WERI-Rb-1 (cell line): ENCODE results near the gene OTUD3.

Source experiments
- DNase-seq: peaks from one replicate; pipeline ENCODE4 v3.0.0-alpha.2; 2020
- H3K27ac ChIP-seq: fragments of 250-450 bp; sonication (Bioruptor Pico); 2 replicates; pipeline ENCODE4 v1.5.1; 2020; ENCODE audit warnings: mild to moderate bottlenecking, moderate library complexity
- H3K27me3 ChIP-seq: fragments of 250-450 bp; sonication (Bioruptor Pico); 2 replicates; pipeline ENCODE4 v1.5.1; 2021; ENCODE audit warnings: mild to moderate bottlenecking, low read depth, moderate library complexity; ENCODE audit not compliant: insufficient read depth, severe bottlenecking
- H3K36me3 ChIP-seq: fragments of 250-450 bp; sonication (Bioruptor Pico); 2 replicates; pipeline ENCODE4 v1.5.1; 2020; ENCODE audit warnings: mild to moderate bottlenecking, moderate library complexity
- H3K4me3 ChIP-seq: 2 replicates; pipeline ENCODE4 v1.5.1; 2011; ENCODE audit warnings: low read depth, mild to moderate bottlenecking, control low read depth, low read length
- H3K9me3 ChIP-seq: fragments of 250-450 bp; sonication (Bioruptor Pico); 2 replicates; pipeline ENCODE4 v1.5.1; 2021; ENCODE audit warnings: mild to moderate bottlenecking, moderate library complexity; ENCODE audit not compliant: severe bottlenecking
- TF ChIP-seq, protein P1 (sequence below): IDR thresholded peaks from 2 replicates; pipeline ENCODE4 v1.5.1; 2011; ENCODE audit warnings: low read depth, mild to moderate bottlenecking, control low read depth, inconsistent platforms, low read length

The OTUD3 gene

DNA sequence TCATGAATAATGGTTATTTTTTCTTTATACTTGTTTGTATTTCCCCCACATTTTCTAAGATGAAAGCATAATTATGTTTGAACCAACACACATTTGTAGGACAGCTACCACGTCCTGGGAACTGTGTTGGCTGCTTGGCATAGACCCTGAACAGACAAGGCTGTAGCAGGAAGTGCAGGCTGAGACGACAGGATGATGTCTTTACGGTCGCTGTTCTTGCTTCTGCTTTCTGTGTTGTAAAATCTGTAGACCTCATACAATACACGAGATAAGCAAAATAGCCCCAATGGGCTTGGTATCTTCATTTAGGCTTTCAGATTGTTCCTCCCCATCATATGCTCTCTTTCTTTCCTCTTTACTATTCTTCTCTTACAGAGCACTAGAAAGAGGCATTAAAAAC lies 23.3 kb upstream of the OTUD3 start:
- no peaks in the 10 kb centered on the region for H3K36me3 ChIP-seq

DNA sequence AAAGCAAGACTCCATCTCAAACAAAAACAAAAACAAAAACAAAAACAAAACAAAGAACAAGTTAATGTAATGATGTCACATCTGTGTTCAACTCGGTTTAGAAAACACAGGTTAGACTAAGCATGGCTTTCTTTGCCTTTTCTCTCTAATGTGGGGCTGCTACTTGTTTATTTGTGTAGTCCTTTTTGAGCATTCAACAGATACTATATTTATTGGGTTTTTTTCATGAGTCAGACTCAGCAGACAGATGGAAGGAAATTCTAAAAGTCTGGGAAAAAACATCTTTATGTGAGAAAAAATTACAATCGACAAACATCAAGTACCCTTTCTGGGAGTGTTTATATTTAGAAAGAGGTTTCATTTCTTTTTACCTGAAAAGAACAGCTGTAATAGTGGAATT lies 22.3 kb upstream of the OTUD3 start:
- Histone ChIP-seq H3K9me3 (peaks cover 7% of the 10 kb centered on the region), H3K27ac (no peak overlapping the region), H3K27me3 (no peaks in the 10 kb centered on the region), H3K4me3 (no peak overlapping the region), H3K36me3 (no peaks in the 10 kb centered on the region)
- TF ChIP-seq, protein P1, sequence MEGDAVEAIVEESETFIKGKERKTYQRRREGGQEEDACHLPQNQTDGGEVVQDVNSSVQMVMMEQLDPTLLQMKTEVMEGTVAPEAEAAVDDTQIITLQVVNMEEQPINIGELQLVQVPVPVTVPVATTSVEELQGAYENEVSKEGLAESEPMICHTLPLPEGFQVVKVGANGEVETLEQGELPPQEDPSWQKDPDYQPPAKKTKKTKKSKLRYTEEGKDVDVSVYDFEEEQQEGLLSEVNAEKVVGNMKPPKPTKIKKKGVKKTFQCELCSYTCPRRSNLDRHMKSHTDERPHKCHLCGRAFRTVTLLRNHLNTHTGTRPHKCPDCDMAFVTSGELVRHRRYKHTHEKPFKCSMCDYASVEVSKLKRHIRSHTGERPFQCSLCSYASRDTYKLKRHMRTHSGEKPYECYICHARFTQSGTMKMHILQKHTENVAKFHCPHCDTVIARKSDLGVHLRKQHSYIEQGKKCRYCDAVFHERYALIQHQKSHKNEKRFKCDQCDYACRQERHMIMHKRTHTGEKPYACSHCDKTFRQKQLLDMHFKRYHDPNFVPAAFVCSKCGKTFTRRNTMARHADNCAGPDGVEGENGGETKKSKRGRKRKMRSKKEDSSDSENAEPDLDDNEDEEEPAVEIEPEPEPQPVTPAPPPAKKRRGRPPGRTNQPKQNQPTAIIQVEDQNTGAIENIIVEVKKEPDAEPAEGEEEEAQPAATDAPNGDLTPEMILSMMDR = no peak
- no peak for DNase-seq

More for the DNA sequence above, 23.3 kb upstream of the OTUD3 start:
- peaks cover 7% of the 10 kb centered on the region for H3K9me3 ChIP-seq
- no peak overlapping the region for H3K4me3 ChIP-seq
- no peak for DNase-seq
- H3K27ac ChIP-seq = no peak overlapping the region
- no peaks in the 10 kb centered on the region for H3K27me3 ChIP-seq
- TF ChIP-seq, protein P1 = no peak

DNA sequence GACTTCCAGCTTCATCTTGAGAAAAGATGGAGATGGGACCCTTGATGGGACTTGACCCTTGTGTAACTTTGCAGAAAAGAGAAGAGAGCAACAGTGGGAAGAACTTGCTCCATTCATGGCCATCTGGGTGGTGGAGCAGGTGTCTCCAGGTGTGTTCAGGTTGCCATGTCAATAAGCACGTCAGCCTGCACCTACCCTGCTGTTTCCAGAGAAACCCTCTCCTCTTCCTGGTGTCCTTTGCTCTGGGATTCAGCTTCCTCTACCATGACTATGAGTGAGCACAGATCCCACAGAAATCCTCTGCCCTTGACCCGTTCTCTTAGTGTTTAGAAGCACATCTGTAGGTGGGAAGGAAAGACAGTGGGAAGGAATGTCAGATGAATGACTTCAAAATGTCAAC lies 21.8 kb upstream of the OTUD3 start:
- no peaks in the 10 kb centered on the region for H3K36me3 ChIP-seq
- DNase-seq = no peak
- H3K27me3 ChIP-seq = no peaks in the 10 kb centered on the region
- H3K9me3 ChIP-seq = peaks cover 7% of the 10 kb centered on the region
- TF ChIP-seq, protein P1 = no peak
- H3K27ac ChIP-seq = no peak overlapping the region
- no peak overlapping the region for H3K4me3 ChIP-seq

DNA sequence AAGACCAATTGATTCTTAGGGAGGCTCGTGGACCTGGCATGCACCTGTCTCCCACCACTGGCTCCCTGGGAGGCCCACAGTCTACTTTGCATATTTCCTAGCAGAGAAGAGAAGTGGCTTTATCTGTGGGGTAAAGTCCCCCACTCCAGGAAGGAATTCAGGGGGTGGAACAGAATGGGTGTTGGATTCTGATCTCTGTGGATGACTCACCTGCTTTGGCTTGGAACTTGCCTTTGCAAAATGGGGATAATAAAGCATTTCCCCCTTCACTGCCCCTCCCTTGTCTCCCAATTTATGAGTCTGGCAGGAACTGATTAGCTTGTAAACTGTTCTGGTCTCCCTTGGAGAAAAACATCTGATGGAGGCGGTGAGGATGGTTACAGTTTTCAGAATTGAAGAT lies 21.2 kb upstream of the OTUD3 start:
- TF ChIP-seq, protein P1 = no peak
- no peak for DNase-seq

DNA sequence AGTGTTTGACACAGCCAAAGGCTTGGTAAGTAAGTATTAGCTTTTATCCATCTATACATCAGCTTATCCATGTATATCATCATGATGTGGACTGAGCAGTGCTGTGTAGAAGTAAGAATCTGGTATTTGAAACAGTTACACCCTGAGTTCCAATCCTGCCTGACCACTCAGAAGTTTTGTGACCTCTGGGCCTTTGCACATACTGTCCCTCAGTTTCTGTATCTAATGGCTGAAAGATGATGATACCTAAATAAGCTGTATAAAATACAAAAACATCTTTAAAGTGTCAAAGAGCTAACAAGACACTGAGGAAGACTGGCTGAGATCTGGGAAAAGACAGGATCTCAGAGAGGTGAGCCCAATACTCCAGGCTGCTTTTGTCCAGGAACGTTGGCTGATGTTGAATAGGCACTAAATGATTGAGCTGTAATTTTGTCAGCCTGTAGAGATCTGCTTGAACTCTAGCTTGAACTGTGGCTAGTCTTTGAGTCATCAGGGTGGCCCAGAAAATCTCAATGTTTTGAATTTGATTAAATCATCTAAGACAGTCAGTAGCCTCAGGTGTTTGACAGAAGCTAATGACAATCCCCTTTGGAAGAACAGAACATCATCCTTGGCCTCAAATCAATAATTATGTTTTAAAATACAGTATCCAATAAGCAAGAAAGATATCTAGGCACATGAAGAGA lies 20.2 kb upstream of the OTUD3 start:
- TF ChIP-seq, protein P1 = no peak
- Histone ChIP-seq H3K4me3 (no peak overlapping the region), H3K36me3 (no peaks in the 10 kb centered on the region), H3K27me3 (no peaks in the 10 kb centered on the region), H3K9me3 (peaks cover 7% of the 10 kb centered on the region), H3K27ac (no peak overlapping the region)
- DNase-seq = no peak

More for the DNA sequence above, 21.2 kb upstream of the OTUD3 start:
- H3K4me3 ChIP-seq = no peak overlapping the region
- H3K27ac ChIP-seq = no peak overlapping the region
- peaks cover 7% of the 10 kb centered on the region for H3K9me3 ChIP-seq
- H3K27me3 ChIP-seq = no peaks in the 10 kb centered on the region
- no peaks in the 10 kb centered on the region for H3K36me3 ChIP-seq

DNA sequence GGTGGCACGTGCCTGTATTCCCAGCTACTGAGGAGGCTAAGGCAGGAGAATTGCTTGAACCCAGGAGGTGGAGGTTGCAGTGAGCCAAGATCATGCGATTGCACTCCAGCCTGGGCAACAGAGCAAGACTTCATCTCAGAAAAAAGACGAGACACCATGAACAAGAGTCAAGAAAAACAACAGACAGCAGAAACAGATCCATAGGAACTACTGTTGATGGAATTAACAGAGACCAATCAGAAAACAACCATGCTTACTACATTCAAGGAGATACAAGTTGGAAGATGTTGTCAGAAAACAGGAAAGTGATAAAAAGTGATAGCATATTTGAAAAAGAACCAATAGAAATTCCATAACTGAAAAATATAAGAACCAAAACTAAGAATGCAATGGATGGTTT lies 19.3 kb upstream of the OTUD3 start:
- Histone ChIP-seq H3K27ac (no peak overlapping the region), H3K4me3 (no peak overlapping the region), H3K27me3 (no peaks in the 10 kb centered on the region), H3K9me3 (peaks cover 7% of the 10 kb centered on the region), H3K36me3 (no peaks in the 10 kb centered on the region)
- DNase-seq = no peak
- TF ChIP-seq, protein P1 = no peak
